Activated CD4-positive, alpha-beta T cell treated with anti-CD3 and anti-CD28 coated beads, Interleukin-2, amount 10 ng/mL, durations not matched to agents 7 days and 5 days (primary cell): ENCODE measurements around the gene THUMPD1. TPM values are rescaled to one million over a fixed set of nuclear protein-coding genes. Genes with fewer than 3 reads are reported as not detected.
"Not testable (repeated sequence)": the region's sequence is repeated elsewhere in the genome, so short reads cannot be mapped to it uniquely, and the experiment has no call there.

ENCODE experiments used
- CTCF ChIA-PET: fragments of 350-600 bp; sonication (Branson Sonifier 250); formaldehyde crosslinking; loops from one replicate; lab custom pipeline; 2021; ENCODE audit warnings: antibody characterized with exemption; lab: Charles Lee
- POLR2A ChIA-PET: fragments of 350-600 bp; sonication (Branson Sonifier 250); formaldehyde crosslinking; loops from one replicate; lab custom pipeline; 2021; ENCODE audit warnings: antibody characterized with exemption; lab: Charles Lee
- DNase-seq: peaks from one replicate; pipeline ENCODE4 v3.0.0-alpha.2; 2020
- H3K27ac Mint-ChIP-seq: one replicate; pipeline ENCODE4 v1.8.0; 2021; ENCODE audit warnings: mild to moderate bottlenecking, moderate library complexity, mixed read lengths
- H3K27me3 Mint-ChIP-seq: one replicate; pipeline ENCODE4 v1.8.0; 2021; ENCODE audit warnings: mixed read lengths
- H3K36me3 Mint-ChIP-seq: one replicate; pipeline ENCODE4 v1.8.0; 2021; ENCODE audit warnings: low read depth, mixed read lengths
- H3K4me1 Mint-ChIP-seq: one replicate; pipeline ENCODE4 v1.8.0; 2021; ENCODE audit warnings: mixed read lengths
- H3K4me3 Mint-ChIP-seq: one replicate; pipeline ENCODE4 v1.8.0; 2021; ENCODE audit warnings: mild to moderate bottlenecking, moderate library complexity, mixed read lengths
- H3K9me3 Mint-ChIP-seq: one replicate; pipeline ENCODE4 v1.8.0; 2021; ENCODE audit warnings: mixed read lengths
- total RNA-seq, 2 experiments: library from RNA; stranded (reverse); gene quantifications; one replicate each; pipeline ENCODE4 v1.2.3, GENCODE V29; 2021

The THUMPD1 gene
- total RNA-seq, 2 experiments from 2014 or later: 42.9 to 43.1 TPM

GRCh38 chr16:20744922-20745440 lies 3.4 kb upstream of the THUMPD1 start:
- H3K27me3 Mint-ChIP-seq: no peaks in the 10 kb centered on the region
- no peak for DNase-seq
- H3K9me3 Mint-ChIP-seq: peaks cover 10% of the 10 kb centered on the region
- ChIA-PET CTCF (no interaction called here), POLR2A (no interaction called here)
- H3K4me1 Mint-ChIP-seq: peaks cover 14% of the 10 kb centered on the region
- H3K27ac Mint-ChIP-seq: no peak overlapping the region
- H3K4me3 Mint-ChIP-seq: no peak overlapping the region
- H3K36me3 Mint-ChIP-seq: peaks cover 5% of the 10 kb centered on the region

- no peaks in the 10 kb centered on the region for H3K27me3 Mint-ChIP-seq
- peaks cover 8% of the 10 kb centered on the region for H3K36me3 Mint-ChIP-seq
- peaks cover 20% of the 10 kb centered on the region for H3K4me1 Mint-ChIP-seq
- ChIA-PET POLR2A (no interaction called here), CTCF (no interaction called here)
- no peak overlapping the region for H3K4me3 Mint-ChIP-seq
- peaks cover 10% of the 10 kb centered on the region for H3K9me3 Mint-ChIP-seq
- no peak for DNase-seq
- H3K27ac Mint-ChIP-seq: no peak overlapping the region
Observed at GRCh38 chr16:20743591-20743990, 2.0 kb upstream of the THUMPD1 start.

- Mint-ChIP-seq H3K36me3 (peaks cover 20% of the 10 kb centered on the region), H3K27me3 (no peaks in the 10 kb centered on the region), H3K4me1 (peaks cover 27% of the 10 kb centered on the region), H3K4me3 (peak overlapping the region; percentile 90), H3K27ac (peak overlapping the region; percentile 98), H3K9me3 (no peaks in the 10 kb centered on the region)
- CTCF ChIA-PET: interaction anchor here (0.5 to 1.8 kb wide), 3 partner anchors 23 to 919 kb away, joined by 3 to 7 read pairs (median 5); partner anchors contain the start of gene ACSM3
- POLR2A ChIA-PET: interaction anchor here (1.0 to 1.1 kb wide), 2 partner anchors 23 to 66 kb away, joined by 3 read pairs; partner anchors contain the start of gene ACSM3
- DNase-seq: peak; percentile 94
Observed at GRCh38 chr16:20740901-20741521, 607 bp downstream of the THUMPD1 start.

- Mint-ChIP-seq H3K27ac (peak overlapping the region; percentile 98), H3K36me3 (peaks cover 27% of the 10 kb centered on the region), H3K4me3 (peak overlapping the region; percentile 90), H3K9me3 (no peaks in the 10 kb centered on the region), H3K27me3 (no peaks in the 10 kb centered on the region), H3K4me1 (peaks cover 27% of the 10 kb centered on the region)
- peak; percentile 39 for DNase-seq
- ChIA-PET CTCF (interaction anchor here (0.5 to 1.8 kb wide), 4 partner anchors 14 to 918 kb away, joined by 3 to 7 read pairs (median 4); partner anchors contain the start of gene ACSM3), POLR2A (interaction anchor here (1.0 to 1.1 kb wide), 2 partner anchors 23 to 67 kb away, joined by 3 read pairs; partner anchors contain the start of gene ACSM3)
Observed at GRCh38 chr16:20740007-20740883, 1.4 kb downstream of the THUMPD1 start.

GRCh38 chr16:20735490-20735889 lies 6.1 kb downstream of the THUMPD1 start:
- H3K9me3 Mint-ChIP-seq: no peaks in the 10 kb centered on the region
- CTCF ChIA-PET: interaction anchor here (2.1 kb wide), 1 partner anchor 9 kb away, joined by 4 read pairs; no protein-coding TSS in a partner anchor
- H3K27me3 Mint-ChIP-seq: no peaks in the 10 kb centered on the region

GRCh38 chr16:20734782-20735181 lies 6.8 kb downstream of the THUMPD1 start:
- peaks cover 38% of the 10 kb centered on the region for H3K36me3 Mint-ChIP-seq
- ChIA-PET POLR2A (no interaction called here), CTCF (interaction anchor here (0.6 kb wide), 1 partner anchor 320 kb away, joined by 3 read pairs; no protein-coding TSS in a partner anchor)
- no peak overlapping the region for H3K27ac Mint-ChIP-seq
- H3K4me3 Mint-ChIP-seq: no peak overlapping the region
- no peaks in the 10 kb centered on the region for H3K27me3 Mint-ChIP-seq
- peaks cover 11% of the 10 kb centered on the region for H3K4me1 Mint-ChIP-seq
- no peak for DNase-seq
- no peaks in the 10 kb centered on the region for H3K9me3 Mint-ChIP-seq

More at GRCh38 chr16:20735490-20735889, 6.1 kb downstream of the THUMPD1 start:
- POLR2A ChIA-PET: no interaction called here
- no peak overlapping the region for H3K27ac Mint-ChIP-seq
- peaks cover 38% of the 10 kb centered on the region for H3K36me3 Mint-ChIP-seq
- no peak overlapping the region for H3K4me3 Mint-ChIP-seq
- no peak for DNase-seq
- H3K4me1 Mint-ChIP-seq: peaks cover 18% of the 10 kb centered on the region

GRCh38 chr16:20734056-20734455 lies 7.6 kb downstream of the THUMPD1 start:
- Mint-ChIP-seq H3K9me3 (no peaks in the 10 kb centered on the region), H3K27ac (no peak overlapping the region), H3K4me1 (peaks cover 9% of the 10 kb centered on the region), H3K36me3 (peaks cover 38% of the 10 kb centered on the region), H3K4me3 (no peak overlapping the region), H3K27me3 (no peaks in the 10 kb centered on the region)
- CTCF ChIA-PET: interaction anchor here (0.6 kb wide), 1 partner anchor 483 kb away, joined by 3 read pairs; no protein-coding TSS in a partner anchor
- POLR2A ChIA-PET: no interaction called here
- DNase-seq: no peak

GRCh38 chr16:20729141-20729540 lies 12.5 kb downstream of the THUMPD1 start:
- H3K4me1 Mint-ChIP-seq: no peaks in the 10 kb centered on the region
- H3K4me3 Mint-ChIP-seq: no peak overlapping the region
- H3K9me3 Mint-ChIP-seq: no peaks in the 10 kb centered on the region
- peaks cover 2% of the 10 kb centered on the region for H3K36me3 Mint-ChIP-seq
- POLR2A ChIA-PET: no interaction called here
- no peak for DNase-seq
- CTCF ChIA-PET: interaction anchor here (0.6 kb wide), 1 partner anchor 400 kb away, joined by 4 read pairs; no protein-coding TSS in a partner anchor
- no peaks in the 10 kb centered on the region for H3K27me3 Mint-ChIP-seq
- no peak overlapping the region for H3K27ac Mint-ChIP-seq

- Mint-ChIP-seq H3K27me3 (no peaks in the 10 kb centered on the region), H3K9me3 (no peaks in the 10 kb centered on the region), H3K4me1 (no peaks in the 10 kb centered on the region), H3K27ac (no peak overlapping the region), H3K36me3 (no peaks in the 10 kb centered on the region), H3K4me3 (no peak overlapping the region)
- POLR2A ChIA-PET: no interaction called here
- CTCF ChIA-PET: interaction anchor here (1.3 kb wide), 1 partner anchor 9 kb away, joined by 4 read pairs; no protein-coding TSS in a partner anchor
- DNase-seq: no peak
Observed at GRCh38 chr16:20727181-20727580, 14.4 kb downstream of the THUMPD1 start.

GRCh38 chr16:20726661-20727060 lies 15.0 kb downstream of the THUMPD1 start:
- Mint-ChIP-seq H3K9me3 (no peaks in the 10 kb centered on the region), H3K27ac (no peak overlapping the region), H3K4me3 (no peak overlapping the region), H3K27me3 (no peaks in the 10 kb centered on the region), H3K36me3 (no peaks in the 10 kb centered on the region), H3K4me1 (no peaks in the 10 kb centered on the region)
- ChIA-PET POLR2A (no interaction called here), CTCF (interaction anchor here (1.0 to 1.3 kb wide), 2 partner anchors 10 to 13 kb away, joined by 3 to 4 read pairs; no protein-coding TSS in a partner anchor)
- no peak for DNase-seq

- Mint-ChIP-seq H3K4me3 (no peak overlapping the region), H3K27me3 (no peaks in the 10 kb centered on the region), H3K27ac (no peak overlapping the region), H3K9me3 (no peaks in the 10 kb centered on the region), H3K4me1 (no peaks in the 10 kb centered on the region), H3K36me3 (no peaks in the 10 kb centered on the region)
- ChIA-PET CTCF (no interaction called here), POLR2A (no interaction called here)
- DNase-seq: no peak
Observed at GRCh38 chr16:20720251-20720650, 21.4 kb downstream of the THUMPD1 start.

GRCh38 chr16:20717718-20718117 lies 23.9 kb downstream of the THUMPD1 start:
- H3K36me3 Mint-ChIP-seq, H3K27me3 Mint-ChIP-seq, H3K4me3 Mint-ChIP-seq, DNase-seq, H3K4me1 Mint-ChIP-seq, H3K27ac Mint-ChIP-seq, H3K9me3 Mint-ChIP-seq, POLR2A ChIA-PET: not testable (repeated sequence)
- CTCF ChIA-PET: interaction anchor here (0.7 kb wide), 1 partner anchor 1030 kb away, joined by 4 read pairs; no protein-coding TSS in a partner anchor
